ENCODE measurements around the gene CENPK. TPM values are rescaled to one million over a fixed set of nuclear protein-coding genes. Genes with fewer than 3 reads are reported as not detected.

Gene CENPK
- polyA plus RNA-seq, 3 donors from 2014 or later = 3.9 to 17.4 (median 15.4) TPM

Other genes starting within 250 kb of the CENPK start
- gene ADAMTS6, start 81.2 kb downstream of the CENPK start, polyA plus RNA-seq = not detected
- gene PPWD1, start 128 bp upstream of the CENPK start, polyA plus RNA-seq = 10 to 100 TPM; 16.4 to 34.0 (median 21.4) TPM
- 10 to 100 TPM in 2 of 3 donors, 1 to 10 TPM in 1; 5.6 to 10.8 (median 10.8) TPM for gene TRIM23, start 61.2 kb upstream of the CENPK start, polyA plus RNA-seq
- gene SHLD3, start 61.9 kb upstream of the CENPK start, polyA plus RNA-seq = 10 to 100 TPM in 2 of 3 donors, 1 to 10 TPM in 1; 3.5 to 12.8 (median 10.1) TPM
- 10 to 100 TPM; 22.4 to 24.9 (median 22.6) TPM for gene TRAPPC13, start 61.9 kb upstream of the CENPK start, polyA plus RNA-seq
- gene SGTB, start 158.9 kb upstream of the CENPK start, polyA plus RNA-seq = 1 to 10 TPM; 1.7 to 2.8 (median 2.4) TPM
- 1 to 10 TPM in 2 of 3 donors, under 1 TPM in 1; 0.76 to 1.2 (median 1.2) TPM for gene NLN, start 159.0 kb upstream of the CENPK start, polyA plus RNA-seq

All from immature natural killer cell (primary cell).